ENCODE measurements around the gene HOPX.

- TF ChIP-seq CTCF (conservative IDR thresholded peaks at IDR 0.05; ENCODE audit: low read depth in 2 of 2) (no peak), EZH2 (IDR thresholded peaks at IDR 0.05; ENCODE audit: low read depth, unreplicated experiment) (no peak), REST (IDR thresholded peaks at IDR 0.05; ENCODE audit: unreplicated experiment) (no peak)
These were observed 22.3 kb upstream of the HOPX start for GRCh38 chr4:56703378-56703777.
